Stimulated activated CD8-positive, alpha-beta memory T cell treated with anti-CD3 and anti-CD28 coated beads, Interleukin-4, amount 100 ng/mL, for 24 hours (primary cell): ENCODE results near the gene NEU4.
"Not testable (repeated sequence)": the region's sequence is repeated elsewhere in the genome, so short reads cannot be mapped to it uniquely, and the experiment has no call there.

Source experiments
- DNase-seq: peaks from one replicate; pipeline ENCODE4 v3.0.0-alpha.2; 2020; ENCODE audit warnings: low read depth

The NEU4 gene

GRCh38 chr2:241775223-241776177, 33.5 kb upstream of the NEU4 start:
- no peak for DNase-seq

GRCh38 chr2:241776336-241777169, 32.4 kb upstream of the NEU4 start, which contains the start of gene GAL3ST2:
Gene GAL3ST2 (plus strand): TSS chr2:241776822. CDS start chr2:241776956, 134 bp downstream.
- DNase-seq, result no peak

- no peak for DNase-seq
Observed at GRCh38 chr2:241777170-241777685, 31.8 kb upstream of the NEU4 start.

GRCh38 chr2:241777686-241778627, 31.0 kb upstream of the NEU4 start:
- no peak for DNase-seq

- DNase-seq, result no peak
Observed at GRCh38 chr2:241780939-241781569, 27.9 kb upstream of the NEU4 start.

- not testable (repeated sequence) for DNase-seq
Observed at GRCh38 chr2:241782053-241782452, 26.9 kb upstream of the NEU4 start.

- DNase-seq, result no peak
Observed at GRCh38 chr2:241788135-241788534, 20.9 kb upstream of the NEU4 start.

GRCh38 chr2:241788572-241788971, 20.4 kb upstream of the NEU4 start:
- peak; percentile 33 for DNase-seq

- DNase-seq, result not testable (repeated sequence)
Observed at GRCh38 chr2:241791385-241791784, 17.6 kb upstream of the NEU4 start.

- no peak for DNase-seq
Observed at GRCh38 chr2:241793385-241793784, 15.6 kb upstream of the NEU4 start.

GRCh38 chr2:241794250-241794823, 14.7 kb upstream of the NEU4 start:
- DNase-seq, result no peak

GRCh38 chr2:241795021-241795999, 13.7 kb upstream of the NEU4 start:
- no peak for DNase-seq

- DNase-seq, result no peak
Observed at GRCh38 chr2:241796209-241796608, 12.8 kb upstream of the NEU4 start.

GRCh38 chr2:241796610-241797138, 12.3 kb upstream of the NEU4 start:
- no peak for DNase-seq

GRCh38 chr2:241797441-241798080, 11.4 kb upstream of the NEU4 start:
- no peak for DNase-seq

GRCh38 chr2:241798081-241798630, 10.8 kb upstream of the NEU4 start:
- no peak for DNase-seq

GRCh38 chr2:241798631-241799521, 10.1 kb upstream of the NEU4 start:
- no peak for DNase-seq
